ENCODE data around the gene NFIX.

The NFIX gene

DNA sequence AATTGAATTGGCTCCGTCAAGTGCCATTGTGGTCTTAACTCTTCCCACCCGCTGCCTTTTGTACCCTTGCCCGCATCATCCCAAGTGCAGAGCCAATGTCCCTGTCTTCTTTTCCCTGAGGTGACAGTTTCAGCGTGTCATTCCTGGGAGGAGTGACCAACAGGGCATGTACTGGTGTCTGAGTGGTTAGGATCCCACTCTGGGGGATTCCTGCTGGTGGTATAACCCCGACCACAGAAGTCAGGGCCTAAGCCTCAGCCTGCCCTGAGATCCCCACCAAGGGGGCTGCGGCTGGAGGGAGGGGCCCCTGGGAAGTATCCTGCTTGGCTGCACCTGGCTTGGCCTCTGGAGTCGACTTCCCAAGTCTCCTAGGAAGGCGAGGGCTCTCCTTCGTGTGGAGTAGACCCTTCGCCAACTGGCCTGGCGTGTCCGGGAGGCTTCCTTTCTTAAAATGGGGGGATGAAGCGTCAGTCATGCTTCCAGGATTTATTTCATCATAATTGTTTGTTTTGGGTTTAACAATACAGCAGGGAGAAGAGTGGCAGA, 40.6 kb downstream of the NFIX start:
- no peak for TF ChIP-seq ZFX (IDR thresholded peaks at IDR 0.05)
- peak overlapping the region; percentile 27 for H3K27ac ChIP-seq

DNA sequence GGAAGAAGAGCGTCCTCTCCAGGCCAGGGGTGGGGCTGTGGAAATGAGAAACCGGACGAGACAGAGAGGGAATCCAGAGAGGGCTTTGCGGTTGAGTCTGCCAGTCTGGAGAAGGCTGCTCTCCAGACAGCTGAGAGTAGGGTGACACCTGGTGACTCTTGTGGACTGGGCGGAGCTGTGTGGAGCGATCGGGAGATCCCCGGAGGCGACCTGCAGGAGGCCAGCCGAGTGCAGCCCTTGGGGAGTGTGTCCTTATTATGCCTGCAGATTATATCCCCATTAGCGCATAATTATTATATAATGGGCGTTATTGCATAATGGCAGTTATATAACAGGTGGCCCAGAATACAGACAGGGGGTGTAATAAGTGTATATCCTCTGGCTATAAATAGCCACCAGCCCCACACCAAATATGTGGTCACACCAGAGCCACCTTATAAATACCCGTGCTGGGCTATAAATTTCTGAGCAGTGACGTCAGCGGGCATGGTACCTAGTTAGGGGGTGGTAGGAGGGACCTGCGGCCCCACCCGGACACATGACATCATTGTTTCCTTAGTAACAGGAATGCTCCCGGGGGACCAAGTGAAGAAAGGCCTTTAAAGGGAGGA, 41.2 kb downstream of the NFIX start:
- TF ChIP-seq, protein P1, sequence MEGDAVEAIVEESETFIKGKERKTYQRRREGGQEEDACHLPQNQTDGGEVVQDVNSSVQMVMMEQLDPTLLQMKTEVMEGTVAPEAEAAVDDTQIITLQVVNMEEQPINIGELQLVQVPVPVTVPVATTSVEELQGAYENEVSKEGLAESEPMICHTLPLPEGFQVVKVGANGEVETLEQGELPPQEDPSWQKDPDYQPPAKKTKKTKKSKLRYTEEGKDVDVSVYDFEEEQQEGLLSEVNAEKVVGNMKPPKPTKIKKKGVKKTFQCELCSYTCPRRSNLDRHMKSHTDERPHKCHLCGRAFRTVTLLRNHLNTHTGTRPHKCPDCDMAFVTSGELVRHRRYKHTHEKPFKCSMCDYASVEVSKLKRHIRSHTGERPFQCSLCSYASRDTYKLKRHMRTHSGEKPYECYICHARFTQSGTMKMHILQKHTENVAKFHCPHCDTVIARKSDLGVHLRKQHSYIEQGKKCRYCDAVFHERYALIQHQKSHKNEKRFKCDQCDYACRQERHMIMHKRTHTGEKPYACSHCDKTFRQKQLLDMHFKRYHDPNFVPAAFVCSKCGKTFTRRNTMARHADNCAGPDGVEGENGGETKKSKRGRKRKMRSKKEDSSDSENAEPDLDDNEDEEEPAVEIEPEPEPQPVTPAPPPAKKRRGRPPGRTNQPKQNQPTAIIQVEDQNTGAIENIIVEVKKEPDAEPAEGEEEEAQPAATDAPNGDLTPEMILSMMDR (conservative IDR thresholded peaks at IDR 0.05): no peak
- TF ChIP-seq ZFX (IDR thresholded peaks at IDR 0.05): no peak
- peak overlapping the region; percentile 27 for H3K27ac ChIP-seq

DNA sequence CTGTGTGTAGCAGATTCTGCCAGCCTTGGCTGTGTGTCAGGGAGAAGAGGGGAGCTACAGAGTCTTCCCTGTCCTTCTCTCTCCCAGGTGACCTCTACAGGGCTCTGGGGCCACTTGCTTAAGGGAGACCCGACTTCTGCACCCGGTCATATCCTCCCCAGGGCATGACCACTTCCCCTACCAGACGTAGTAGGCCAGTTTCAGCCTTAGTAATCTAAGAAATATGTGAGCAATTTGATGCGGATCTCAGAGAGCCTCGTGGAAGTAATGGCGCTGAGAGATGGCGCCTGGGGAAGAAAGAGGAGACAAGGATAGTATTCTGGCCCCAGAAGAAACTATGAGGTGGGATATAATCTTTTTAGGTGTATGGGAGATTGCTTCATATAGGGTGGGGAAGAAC, 41.9 kb downstream of the NFIX start:
- no peak overlapping the region for H3K27ac ChIP-seq
- TF ChIP-seq ZFX (IDR thresholded peaks at IDR 0.05): no peak
- TF ChIP-seq, protein P1 (conservative IDR thresholded peaks at IDR 0.05): no peak

DNA sequence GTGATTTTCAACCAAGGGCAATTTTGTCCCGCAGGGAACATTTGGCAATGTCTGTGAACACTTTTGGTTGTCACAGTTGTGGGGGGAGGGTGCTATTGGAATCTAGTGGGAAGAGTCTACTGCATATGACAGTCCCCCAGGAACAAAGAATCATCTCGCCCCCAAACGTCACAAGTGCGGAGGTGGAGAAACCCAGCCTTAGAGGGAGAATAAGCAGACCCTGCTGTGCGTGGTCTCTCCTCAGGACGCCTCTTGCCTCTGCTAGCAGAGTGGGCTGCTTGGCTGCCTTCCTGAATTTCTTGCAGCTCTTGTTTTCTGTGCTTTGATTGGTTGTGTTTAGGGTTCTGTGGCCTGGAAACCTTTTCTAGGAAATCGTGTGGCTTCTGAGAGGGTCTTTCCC, 42.5 kb downstream of the NFIX start:
- TF ChIP-seq, protein P1 (conservative IDR thresholded peaks at IDR 0.05): no peak
- TF ChIP-seq ZFX (IDR thresholded peaks at IDR 0.05): no peak
- H3K27ac ChIP-seq: no peak overlapping the region

DNA sequence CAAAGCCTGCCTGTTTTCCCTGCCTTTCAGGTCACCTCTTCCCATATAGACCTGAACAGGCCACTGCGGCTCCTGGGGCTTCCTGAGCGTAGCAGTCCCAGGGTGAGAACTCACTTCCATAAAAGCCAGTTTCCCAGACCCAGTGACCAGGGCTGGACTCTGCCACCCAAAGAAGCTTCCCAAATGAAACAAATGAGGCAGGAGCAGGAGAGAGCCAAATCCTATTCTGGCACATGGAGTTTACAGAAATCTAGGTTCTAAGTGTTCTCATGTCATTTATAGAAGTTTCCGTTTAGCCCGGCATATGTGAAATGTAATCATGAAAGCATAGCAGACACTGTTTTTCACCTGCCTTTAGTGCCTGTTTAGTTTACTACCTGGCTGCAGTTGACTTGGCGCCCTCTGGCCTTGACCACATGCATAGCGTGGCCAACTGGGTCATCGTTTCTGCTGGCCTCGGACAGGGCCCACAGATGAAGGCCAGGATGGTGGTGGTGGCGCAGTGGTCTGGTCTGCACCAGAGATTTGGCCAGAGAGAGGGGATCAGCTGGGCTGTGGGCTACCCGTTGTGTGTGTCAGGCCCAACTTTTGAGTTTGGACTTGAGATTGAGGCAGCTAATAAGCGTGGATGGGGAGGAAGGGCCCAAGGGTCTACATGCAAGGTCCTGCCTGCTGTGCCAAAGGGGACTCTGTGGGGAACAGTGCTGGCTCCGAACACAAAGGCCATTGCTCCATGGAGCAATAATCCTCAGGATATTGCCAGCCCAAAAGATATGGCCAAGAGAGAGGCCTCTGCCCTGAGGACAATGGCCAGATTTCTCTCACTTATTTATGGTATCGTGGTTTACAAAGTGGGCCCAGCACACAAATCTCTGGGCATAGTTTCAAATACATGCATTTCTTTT, 43.3 kb downstream of the NFIX start:
- H3K27ac ChIP-seq: peak overlapping the region; percentile 21
- TF ChIP-seq, protein P1 (conservative IDR thresholded peaks at IDR 0.05): no peak

DNA sequence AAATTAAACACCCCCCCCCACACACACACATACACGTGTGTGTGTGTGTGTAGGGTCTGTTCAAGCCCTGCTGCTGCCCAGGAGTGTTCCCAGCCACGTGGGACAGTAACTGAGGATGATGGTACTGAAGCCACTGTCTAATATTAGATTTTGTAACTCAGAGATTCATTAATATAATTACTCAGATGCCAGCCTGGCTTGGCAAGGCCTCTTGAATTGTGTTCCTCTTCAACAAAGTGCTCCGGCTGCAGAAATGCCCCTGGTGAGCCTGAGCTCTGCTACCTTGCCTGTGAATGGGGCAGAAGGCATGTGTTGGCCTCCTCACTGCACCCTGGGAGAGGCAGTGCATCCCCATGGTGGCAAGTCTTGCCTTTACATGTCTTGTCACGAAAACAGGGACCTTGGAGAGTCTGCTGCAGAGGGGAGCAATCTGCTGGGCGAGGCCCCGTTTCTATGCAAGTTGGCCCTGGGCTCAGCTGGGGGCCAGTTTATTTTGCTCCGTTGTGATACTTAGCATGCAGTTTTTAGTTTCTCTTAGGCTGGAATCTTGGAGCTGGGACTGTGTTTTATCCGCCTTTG, 44.0 kb downstream of the NFIX start:
- peak overlapping the region; percentile 21 for H3K27ac ChIP-seq
- TF ChIP-seq ZFX (IDR thresholded peaks at IDR 0.05): no peak
- TF ChIP-seq, protein P1 (conservative IDR thresholded peaks at IDR 0.05): no peak

DNA sequence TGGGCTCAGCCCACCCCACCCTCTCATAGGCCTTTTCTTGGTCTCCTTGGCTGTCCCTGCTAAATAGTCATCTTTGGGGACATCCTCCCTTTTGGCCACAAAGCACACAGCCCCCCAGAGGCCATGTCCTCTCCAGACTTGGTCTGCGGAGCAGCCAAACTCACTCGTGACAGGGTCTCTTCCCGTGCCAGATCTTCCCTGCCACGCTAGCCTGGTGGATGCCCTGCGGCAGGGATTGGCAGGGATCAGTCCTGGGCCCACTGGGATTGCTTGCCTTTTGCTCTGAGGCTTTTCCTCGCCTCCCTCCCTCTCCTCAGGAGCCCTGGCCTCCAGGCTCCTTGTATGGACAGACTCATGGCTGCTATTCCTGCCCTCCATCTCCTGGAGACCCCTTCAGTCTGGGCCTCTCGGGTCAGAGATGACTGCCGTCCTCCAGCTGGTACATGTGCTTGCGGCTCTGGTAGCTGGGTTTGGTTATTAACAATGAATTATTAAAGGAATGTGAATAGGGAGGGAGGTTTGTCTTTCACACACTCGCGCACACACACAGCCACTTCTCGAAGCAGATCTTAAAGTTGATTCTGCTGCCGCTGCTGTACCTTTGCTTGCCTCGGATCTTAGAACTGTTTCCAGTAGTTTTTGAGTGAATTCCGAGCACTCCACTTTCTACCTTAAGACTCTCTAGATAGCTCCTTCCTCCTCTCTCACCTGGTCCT, 45.1 kb downstream of the NFIX start:
- TF ChIP-seq ZFX (IDR thresholded peaks at IDR 0.05): no peak
- TF ChIP-seq, protein P1 (conservative IDR thresholded peaks at IDR 0.05): no peak

More for the DNA sequence above, 45.1 kb downstream of the NFIX start:
- peak overlapping the region; percentile 4; the same call in 1 of the 2 replicates for H3K27ac ChIP-seq

All from C4-2B (cell line).